Body of pancreas (tissue), 4 donors: ENCODE data around the gene CNDP2. TPM values are rescaled to one million over a fixed set of nuclear protein-coding genes. Genes with fewer than 3 reads are reported as not detected.

ENCODE experiments used
- ATAC-seq: fragments of 150-250 bp; one replicate; pipeline ENCODE4 v1.9.1; 2016
- DNase-seq, 4 donors: peaks; one replicate each; pipeline ENCODE4 v3.0.0-alpha.2; 2019
- H3K27ac ChIP-seq, 4 donors: fragments of 200-600 bp; sonication (generic); 1 replicate in 3 of 4; 2 replicates in 1 of 4; pipeline versions ENCODE4 v1.5.1 to v1.6.1; 2016 to 2019; ENCODE audit warnings: mild to moderate bottlenecking in 1 of 4, mixed read lengths in 1 of 4, moderate library complexity in 1 of 4
- H3K27me3 ChIP-seq, 2 donors: fragments of 200-600 bp; sonication (generic); one replicate each; pipeline ENCODE4 v1.6.0; 2016; ENCODE audit warnings: mild to moderate bottlenecking in 1 of 2
- H3K36me3 ChIP-seq, 2 donors: fragments of 200-600 bp; sonication (generic); replicated peaks in 1 of 2; 2 replicates each; pipeline ENCODE4 v1.5.1; 2016; ENCODE audit warnings: low read depth in 2 of 2; ENCODE audit not compliant: insufficient read depth in 1 of 2
- H3K4me1 ChIP-seq: fragments of 200-600 bp; sonication (generic); one replicate; pipeline ENCODE4 v1.6.0; 2016
- H3K4me3 ChIP-seq, 2 donors: fragments of 200-600 bp; sonication (generic); 1 replicate in 1 of 2; 2 replicates in 1 of 2; pipeline ENCODE4 v1.5.1; 2016 to 2019
- H3K9me3 ChIP-seq, 3 donors: fragments of 200-600 bp; sonication (generic); 1 replicate in 2 of 3; 2 replicates in 1 of 3; pipeline ENCODE4 v1.5.1; 2016
- POLR2A ChIP-seq, 3 donors: fragments of 450-650 bp; IDR thresholded peaks; one replicate each; pipeline ENCODE4 v1.6.1; 2016; ENCODE audit warnings: antibody characterized with exemption in 3 of 3, mild to moderate bottlenecking in 2 of 3
- WGBS, 2 donors: methylation state at CpG; one replicate each; pipeline ENCODE4 v1.1.5; 2017; 5-methylcytosine and 5-hydroxymethylcytosine counted together
- intact Hi-C: fragments of 100-400 bp; cut with DNase I; formaldehyde crosslinking; loops from one replicate; pipeline ENCODE4 v1.15.1; 2023
- total RNA-seq, 2 donors: library from RNA; depleted of rRNA; stranded (reverse); fragments of >200 nt; gene quantifications; one replicate each; pipeline ENCODE4 v1.1.0, GENCODE V29; 2016
- TF ChIP-seq, protein P1 (sequence below), 7 experiments: fragments of 450-650 bp in 4 of 7; fragments of 200-600 bp in 3 of 7; sonication (generic) in 3 of 7; IDR thresholded peaks; one replicate each; pipeline ENCODE4 v1.5.1; 2016 to 2019; ENCODE audit warnings: antibody characterized with exemption in 7 of 7

Gene CNDP2
- total RNA-seq, 2 donors from 2014 or later = 83.0 to 145 TPM

DNA sequence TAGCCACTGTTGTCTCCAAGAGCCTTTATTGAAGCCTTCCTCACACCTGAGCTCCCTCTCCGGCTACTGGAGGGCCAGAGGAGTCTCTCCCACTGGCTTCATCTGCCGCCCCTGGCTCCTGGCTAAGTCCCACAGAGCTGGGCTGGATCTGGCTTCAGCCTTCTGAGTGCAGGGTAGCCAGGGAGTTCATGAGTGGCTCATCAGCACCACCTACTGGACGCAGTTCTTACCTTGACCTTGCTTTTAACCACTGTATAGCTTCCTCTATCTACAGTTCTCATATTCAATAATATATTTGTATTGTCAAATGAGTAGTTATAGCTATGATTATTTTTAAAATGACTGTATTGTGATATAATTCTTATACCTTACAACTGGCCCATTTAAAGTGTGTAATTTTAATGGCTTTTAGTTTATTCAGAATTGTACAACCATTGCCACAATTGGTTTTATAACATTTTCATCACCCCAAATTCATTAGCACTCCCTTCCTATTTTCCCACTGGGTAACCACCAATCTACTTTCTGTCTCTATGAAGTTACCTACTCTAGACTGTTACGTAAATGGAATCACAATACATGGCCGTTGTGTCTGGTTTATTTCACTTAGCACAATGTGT is 55.9 kb downstream of the CNDP2 start:
- Histone ChIP-seq H3K27ac (peak overlapping the region in 1 of 4 donors; percentile 4), H3K4me1 (peaks cover 10% of the 10 kb centered on the region), H3K4me3 (no peak overlapping the region), H3K9me3 (no peaks in the 10 kb centered on the region), H3K27me3 (no peaks in the 10 kb centered on the region), H3K36me3 (no peaks in the 10 kb centered on the region)
- TF ChIP-seq POLR2A (IDR thresholded peaks at IDR 0.05) = no peak
- TF ChIP-seq, protein P1, sequence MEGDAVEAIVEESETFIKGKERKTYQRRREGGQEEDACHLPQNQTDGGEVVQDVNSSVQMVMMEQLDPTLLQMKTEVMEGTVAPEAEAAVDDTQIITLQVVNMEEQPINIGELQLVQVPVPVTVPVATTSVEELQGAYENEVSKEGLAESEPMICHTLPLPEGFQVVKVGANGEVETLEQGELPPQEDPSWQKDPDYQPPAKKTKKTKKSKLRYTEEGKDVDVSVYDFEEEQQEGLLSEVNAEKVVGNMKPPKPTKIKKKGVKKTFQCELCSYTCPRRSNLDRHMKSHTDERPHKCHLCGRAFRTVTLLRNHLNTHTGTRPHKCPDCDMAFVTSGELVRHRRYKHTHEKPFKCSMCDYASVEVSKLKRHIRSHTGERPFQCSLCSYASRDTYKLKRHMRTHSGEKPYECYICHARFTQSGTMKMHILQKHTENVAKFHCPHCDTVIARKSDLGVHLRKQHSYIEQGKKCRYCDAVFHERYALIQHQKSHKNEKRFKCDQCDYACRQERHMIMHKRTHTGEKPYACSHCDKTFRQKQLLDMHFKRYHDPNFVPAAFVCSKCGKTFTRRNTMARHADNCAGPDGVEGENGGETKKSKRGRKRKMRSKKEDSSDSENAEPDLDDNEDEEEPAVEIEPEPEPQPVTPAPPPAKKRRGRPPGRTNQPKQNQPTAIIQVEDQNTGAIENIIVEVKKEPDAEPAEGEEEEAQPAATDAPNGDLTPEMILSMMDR (IDR thresholded peaks at IDR 0.05) = peak; percentile 40 to 91 (median 85)
- DNase-seq (peak; percentile 92 to 95 (median 92)), ATAC-seq (peak; percentile 97)
- 9 to 11% methylated on average over 5 of the region's 5 CpGs for WGBS, 2 donors
- intact Hi-C loops = loop anchor here (10.0 kb wide), 1 partner anchor 367 kb away; no protein-coding TSS in a partner anchor

DNA sequence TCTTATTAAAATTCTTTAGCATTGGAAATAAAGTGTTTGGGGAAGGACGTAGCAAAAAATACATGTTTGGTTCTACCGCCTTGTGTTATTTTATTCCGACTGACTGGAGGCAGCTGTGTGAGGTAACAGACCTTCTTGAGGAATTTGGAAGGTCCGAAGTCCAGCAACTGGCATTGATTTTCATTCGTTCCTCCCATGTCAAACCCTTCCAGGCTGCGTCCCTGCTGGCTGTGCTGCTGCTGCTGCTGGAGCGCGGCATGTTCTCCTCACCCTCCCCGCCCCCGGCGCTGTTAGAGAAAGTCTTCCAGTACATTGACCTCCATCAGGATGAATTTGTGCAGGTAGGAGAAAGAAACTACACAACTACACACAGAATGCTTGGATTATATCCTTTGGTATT is 60.0 kb downstream of the CNDP2 start:
- TF ChIP-seq POLR2A (IDR thresholded peaks at IDR 0.05) = no peak
- TF ChIP-seq, protein P1 (IDR thresholded peaks at IDR 0.05) = no peak
- DNase-seq = no peak
- 30 to 45% methylated on average over 11 of the region's 11 CpGs for WGBS, 2 donors
- H3K9me3 ChIP-seq = no peaks in the 10 kb centered on the region
- no peak overlapping the region for H3K4me3 ChIP-seq
- ATAC-seq = no peak
- H3K36me3 ChIP-seq = no peaks in the 10 kb centered on the region
- intact Hi-C loops = loop anchor here (5.0 to 10.0 kb wide), 2 partner anchors 209 to 371 kb away; no protein-coding TSS in a partner anchor
- H3K27ac ChIP-seq = no peak overlapping the region
- H3K4me1 ChIP-seq = peaks cover 5% of the 10 kb centered on the region
- no peaks in the 10 kb centered on the region for H3K27me3 ChIP-seq

DNA sequence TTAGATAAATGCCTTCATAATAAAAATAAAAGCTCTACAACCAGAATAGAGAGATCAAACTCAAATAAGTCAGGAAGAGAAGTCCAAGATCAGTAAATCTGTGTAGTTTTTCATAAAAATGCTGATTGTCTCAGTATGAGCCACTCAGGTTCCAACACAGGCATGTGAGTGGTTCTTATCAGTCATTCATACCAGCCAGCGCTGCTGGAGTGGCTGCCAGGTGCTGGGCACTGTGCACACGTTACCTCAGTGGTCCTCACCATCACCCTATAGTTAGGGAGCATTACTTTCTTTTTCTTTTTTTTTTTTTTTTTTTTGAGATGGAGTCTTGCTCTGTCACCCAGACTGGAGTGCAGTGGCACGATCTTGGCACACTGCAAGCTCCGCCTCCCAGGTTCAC is 61.9 kb downstream of the CNDP2 start:
- Histone ChIP-seq H3K27ac (no peak overlapping the region), H3K27me3 (no peaks in the 10 kb centered on the region), H3K4me1 (no peaks in the 10 kb centered on the region), H3K4me3 (no peak overlapping the region), H3K36me3 (no peaks in the 10 kb centered on the region), H3K9me3 (no peaks in the 10 kb centered on the region)
- DNase-seq (no peak), ATAC-seq (no peak)
- TF ChIP-seq POLR2A (IDR thresholded peaks at IDR 0.05) = no peak
- TF ChIP-seq, protein P1 (IDR thresholded peaks at IDR 0.05) = no peak
- WGBS, 2 donors = 44 to 71% methylated on average over 3 to 4 of the region's 4 CpGs
- intact Hi-C loops = loop anchor here (5.0 to 10.0 kb wide), 2 partner anchors 211 to 373 kb away; no protein-coding TSS in a partner anchor

DNA sequence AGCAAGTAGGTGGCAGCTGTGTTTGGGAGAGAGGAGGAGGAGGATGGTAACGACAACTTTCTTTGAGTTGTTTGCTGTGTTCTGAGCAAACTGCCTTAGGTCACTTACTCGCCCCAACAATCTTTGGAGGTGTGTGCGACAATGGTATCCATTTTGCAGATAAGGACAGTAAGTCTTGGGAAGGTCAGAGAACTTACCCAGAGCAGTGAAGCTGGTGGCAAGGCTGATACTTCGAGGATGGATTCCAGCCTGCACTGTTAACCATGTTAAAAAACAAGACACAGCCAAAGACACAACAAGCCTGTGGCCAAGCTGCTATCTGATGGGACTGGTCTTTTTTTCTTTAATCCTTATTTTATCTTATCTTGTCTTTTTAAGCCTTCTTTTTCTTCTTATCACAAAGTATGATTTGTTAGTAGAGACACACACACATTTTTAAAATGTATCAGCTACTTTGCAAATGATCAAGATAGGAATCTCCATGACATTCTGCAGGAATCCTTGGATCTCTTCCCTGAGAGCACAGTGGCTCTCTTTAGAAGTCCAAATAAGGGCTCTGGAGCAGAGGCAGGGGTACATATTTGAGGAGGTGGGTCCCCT is 66.1 kb downstream of the CNDP2 start:
- no peaks in the 10 kb centered on the region for H3K4me1 ChIP-seq
- H3K4me3 ChIP-seq = no peak overlapping the region
- H3K27me3 ChIP-seq = no peaks in the 10 kb centered on the region
- H3K9me3 ChIP-seq = no peaks in the 10 kb centered on the region
- no peak for DNase-seq
- ATAC-seq = no peak
- TF ChIP-seq, protein P1 (IDR thresholded peaks at IDR 0.05) = no peak
- no peak for TF ChIP-seq POLR2A (IDR thresholded peaks at IDR 0.05)
- WGBS, 2 donors = 77 to 86% methylated on average over 4 of the region's 4 CpGs
- intact Hi-C loops = no loop called here
- H3K27ac ChIP-seq = no peak overlapping the region
- no peaks in the 10 kb centered on the region for H3K36me3 ChIP-seq
